IPS DF 4.7 (cell line): ENCODE data around the gene NF1.
"Not testable (repeated sequence)": the region's sequence is repeated elsewhere in the genome, so short reads cannot be mapped to it uniquely, and the experiment has no call there.

Experiments
- DNase-seq: peaks from one replicate; pipeline ENCODE4 v3.0.0-alpha.2; 2013; ENCODE audit warnings: low spot score; ENCODE audit errors: extremely low read depth

Gene NF1, protein sequence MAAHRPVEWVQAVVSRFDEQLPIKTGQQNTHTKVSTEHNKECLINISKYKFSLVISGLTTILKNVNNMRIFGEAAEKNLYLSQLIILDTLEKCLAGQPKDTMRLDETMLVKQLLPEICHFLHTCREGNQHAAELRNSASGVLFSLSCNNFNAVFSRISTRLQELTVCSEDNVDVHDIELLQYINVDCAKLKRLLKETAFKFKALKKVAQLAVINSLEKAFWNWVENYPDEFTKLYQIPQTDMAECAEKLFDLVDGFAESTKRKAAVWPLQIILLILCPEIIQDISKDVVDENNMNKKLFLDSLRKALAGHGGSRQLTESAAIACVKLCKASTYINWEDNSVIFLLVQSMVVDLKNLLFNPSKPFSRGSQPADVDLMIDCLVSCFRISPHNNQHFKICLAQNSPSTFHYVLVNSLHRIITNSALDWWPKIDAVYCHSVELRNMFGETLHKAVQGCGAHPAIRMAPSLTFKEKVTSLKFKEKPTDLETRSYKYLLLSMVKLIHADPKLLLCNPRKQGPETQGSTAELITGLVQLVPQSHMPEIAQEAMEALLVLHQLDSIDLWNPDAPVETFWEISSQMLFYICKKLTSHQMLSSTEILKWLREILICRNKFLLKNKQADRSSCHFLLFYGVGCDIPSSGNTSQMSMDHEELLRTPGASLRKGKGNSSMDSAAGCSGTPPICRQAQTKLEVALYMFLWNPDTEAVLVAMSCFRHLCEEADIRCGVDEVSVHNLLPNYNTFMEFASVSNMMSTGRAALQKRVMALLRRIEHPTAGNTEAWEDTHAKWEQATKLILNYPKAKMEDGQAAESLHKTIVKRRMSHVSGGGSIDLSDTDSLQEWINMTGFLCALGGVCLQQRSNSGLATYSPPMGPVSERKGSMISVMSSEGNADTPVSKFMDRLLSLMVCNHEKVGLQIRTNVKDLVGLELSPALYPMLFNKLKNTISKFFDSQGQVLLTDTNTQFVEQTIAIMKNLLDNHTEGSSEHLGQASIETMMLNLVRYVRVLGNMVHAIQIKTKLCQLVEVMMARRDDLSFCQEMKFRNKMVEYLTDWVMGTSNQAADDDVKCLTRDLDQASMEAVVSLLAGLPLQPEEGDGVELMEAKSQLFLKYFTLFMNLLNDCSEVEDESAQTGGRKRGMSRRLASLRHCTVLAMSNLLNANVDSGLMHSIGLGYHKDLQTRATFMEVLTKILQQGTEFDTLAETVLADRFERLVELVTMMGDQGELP (N-terminal part only)

DNA sequence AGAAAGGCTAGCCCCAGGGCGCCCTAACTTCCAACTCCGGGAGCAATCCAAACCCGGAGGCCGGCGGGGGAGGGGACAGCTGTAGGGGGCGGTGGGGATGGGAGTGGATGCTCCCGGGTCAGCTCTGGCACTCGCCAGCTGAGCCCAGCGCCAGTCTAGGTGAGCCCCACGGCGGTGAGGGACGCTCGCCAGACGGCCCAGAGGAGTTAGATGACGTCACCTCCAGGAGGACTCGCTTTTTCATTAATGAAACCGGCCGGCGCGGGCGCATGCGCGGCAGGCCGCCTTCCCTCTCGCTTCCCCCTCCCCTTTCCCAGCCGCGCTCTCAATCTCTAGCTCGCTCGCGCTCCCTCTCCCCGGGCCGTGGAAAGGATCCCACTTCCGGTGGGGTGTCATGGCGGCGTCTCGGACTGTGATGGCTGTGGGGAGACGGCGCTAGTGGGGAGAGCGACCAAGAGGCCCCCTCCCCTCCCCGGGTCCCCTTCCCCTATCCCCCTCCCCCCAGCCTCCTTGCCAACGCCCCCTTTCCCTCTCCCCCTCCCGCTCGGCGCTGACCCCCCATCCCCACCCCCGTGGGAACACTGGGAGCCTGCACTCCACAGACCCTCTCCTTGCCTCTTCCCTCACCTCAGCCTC is at the start of gene NF1:
Gene NF1 (plus strand): TSS at position 378 of the 636 bp plus-strand sequence. CDS start 333 bp downstream, outside the sequence.
- DNase-seq, result no peak

DNA sequence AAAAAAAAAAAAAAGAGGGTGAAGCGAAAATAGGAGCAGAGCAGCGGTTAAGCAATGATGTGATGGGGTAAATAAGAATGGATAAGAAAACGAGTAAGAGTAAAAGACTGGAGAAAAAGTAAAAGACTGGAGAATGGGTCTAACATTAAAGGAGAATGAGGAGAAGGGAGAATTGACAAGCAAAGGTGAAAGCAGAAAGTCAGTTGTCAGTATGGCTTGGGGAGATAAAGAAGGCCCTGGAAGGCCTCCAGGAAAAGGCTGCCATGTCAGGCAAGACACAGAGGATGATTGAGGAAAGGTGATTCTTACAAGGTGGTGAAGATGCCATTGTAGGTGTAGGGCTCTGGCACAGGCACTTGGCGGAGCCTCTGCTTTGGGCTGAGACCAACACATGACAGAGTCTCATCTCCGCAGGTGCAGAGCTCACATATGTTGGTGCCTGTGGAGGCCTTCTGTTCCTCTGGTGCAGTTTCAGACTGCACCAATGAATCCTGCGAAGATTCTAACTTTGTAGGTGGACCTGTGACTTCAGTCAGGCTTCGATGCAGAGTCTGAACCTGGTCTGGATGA is 47.8 kb upstream of the NF1 start:
- DNase-seq, result not testable (repeated sequence)

DNA sequence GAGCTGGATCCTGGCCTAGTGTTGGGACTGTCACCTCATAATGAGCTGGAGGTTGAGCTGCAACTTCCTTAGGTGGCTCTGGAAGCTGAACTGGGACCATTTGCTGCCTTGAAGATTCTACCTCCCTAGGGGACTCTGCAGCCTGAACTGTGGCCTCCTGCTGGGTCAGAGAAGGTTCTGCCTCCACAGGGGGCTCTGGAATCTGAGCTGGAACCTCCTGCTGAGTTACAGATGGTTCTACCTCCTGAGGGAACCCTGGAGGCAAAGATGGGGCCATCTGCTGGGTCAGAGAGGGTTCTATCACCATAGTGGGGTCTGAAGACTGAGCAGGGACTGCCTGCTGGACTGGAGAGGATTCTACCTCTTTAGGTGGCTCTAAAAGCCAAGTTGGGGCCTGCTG is 46.6 kb upstream of the NF1 start:
- no peak for DNase-seq

DNA sequence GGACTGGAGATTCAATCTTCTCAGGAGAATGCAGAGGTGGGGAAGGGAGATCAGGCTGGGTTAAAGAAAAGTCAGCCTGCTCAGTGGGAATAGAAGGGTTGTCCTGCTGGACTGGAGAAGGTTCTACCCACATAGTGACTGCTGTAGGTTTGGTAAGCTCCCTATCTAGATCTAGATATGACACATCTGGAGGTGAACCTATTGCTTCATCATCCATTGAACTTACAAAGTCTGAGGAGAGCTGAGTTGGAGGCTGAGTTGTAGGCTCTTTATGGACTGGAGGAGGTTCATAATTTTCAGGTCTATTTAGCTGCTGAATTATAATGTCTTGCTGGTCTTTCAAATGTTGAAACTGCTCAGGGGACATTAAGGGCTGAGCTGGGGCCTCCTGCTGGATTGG is 46.0 kb upstream of the NF1 start:
- no peak for DNase-seq

DNA sequence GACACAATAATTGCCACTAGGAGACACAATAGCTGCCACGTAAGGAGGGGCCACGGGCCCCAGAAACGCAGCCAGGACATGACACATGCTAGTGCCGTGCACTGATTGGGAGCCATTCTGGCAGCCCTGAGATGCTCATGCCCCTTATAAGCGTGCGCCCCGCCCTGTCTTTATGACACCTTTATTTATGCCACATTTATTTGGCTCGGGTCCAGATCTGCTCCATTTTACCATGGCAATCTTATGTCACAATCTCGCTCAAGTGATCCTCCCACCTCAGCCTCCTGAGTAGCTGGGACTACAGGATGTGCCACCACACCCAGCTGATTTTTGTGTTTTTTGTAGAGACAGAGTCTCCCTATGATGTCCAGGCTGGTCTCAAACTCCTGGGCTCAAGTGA is 43.8 kb upstream of the NF1 start:
- DNase-seq, result no peak

DNA sequence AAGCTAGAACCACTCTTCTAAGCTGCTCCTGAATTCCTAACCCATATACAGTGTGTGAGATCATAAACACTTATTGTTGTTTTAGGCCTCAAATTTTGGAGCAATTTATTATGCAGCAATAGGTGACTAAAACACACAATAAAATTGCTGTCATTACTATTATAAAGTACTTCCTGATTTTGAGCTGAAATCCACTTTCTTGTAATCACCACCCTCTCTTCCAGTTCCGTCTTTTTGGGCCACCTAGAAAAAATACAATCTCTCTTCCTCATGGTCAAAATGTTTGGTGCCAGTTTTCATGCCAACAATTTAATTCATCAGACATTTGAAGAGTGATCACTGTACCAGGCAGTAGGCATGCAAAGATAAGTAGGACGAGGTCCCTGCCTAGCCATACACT is 43.3 kb upstream of the NF1 start:
- DNase-seq, result no peak

DNA sequence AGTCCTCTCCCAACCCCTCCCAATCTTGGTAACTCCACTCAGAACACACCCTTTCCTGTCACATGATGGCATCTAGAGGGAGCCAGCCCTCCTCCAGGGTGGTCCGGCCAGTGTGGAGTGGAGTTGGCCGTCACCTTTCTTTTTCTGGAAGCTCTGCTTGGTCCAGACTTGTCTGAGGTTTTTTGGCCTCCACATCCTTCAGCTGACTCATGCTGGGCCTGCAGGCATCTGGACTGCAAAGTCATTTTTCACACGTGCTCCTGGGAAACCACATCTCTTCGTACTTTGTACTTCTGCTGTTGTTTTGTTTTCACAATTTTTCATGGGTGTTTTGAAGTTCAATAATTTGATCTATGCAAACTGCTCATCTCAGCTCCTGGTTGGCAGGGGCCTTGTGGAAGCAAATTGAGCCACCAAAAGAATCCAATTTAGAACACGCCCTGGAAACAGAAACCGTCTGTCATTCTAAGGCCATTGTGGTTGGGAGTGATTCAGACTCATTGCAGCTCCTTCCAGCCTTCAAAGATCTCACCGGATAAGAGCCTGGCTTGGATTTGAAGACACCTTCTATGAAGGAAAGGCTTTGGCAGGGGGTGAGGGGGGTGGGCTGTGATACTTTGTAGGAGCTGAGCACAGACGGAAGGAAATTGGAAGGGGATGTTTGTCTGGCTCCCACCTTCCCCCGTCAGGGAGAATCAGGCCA is 42.4 kb upstream of the NF1 start:
- no peak for DNase-seq

DNA sequence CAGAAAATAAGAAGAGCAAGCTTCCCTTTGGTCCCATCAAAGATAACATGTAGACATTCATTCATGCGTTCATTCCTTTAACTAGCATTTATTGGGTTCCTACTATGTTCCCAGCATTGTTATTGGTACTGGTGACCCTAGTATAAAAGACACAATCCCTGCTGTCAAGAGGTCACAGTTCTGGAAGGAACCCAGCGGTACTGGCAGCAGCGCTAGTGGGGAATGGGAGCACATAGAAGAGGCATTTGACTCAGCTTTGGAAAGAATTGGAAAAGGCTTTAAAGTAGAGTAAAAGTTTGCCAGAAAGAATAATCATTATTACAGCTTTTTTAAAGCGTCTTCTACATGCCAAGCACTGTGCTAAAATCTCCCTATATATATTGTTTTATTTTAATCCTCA is 41.7 kb upstream of the NF1 start:
- no peak for DNase-seq

DNA sequence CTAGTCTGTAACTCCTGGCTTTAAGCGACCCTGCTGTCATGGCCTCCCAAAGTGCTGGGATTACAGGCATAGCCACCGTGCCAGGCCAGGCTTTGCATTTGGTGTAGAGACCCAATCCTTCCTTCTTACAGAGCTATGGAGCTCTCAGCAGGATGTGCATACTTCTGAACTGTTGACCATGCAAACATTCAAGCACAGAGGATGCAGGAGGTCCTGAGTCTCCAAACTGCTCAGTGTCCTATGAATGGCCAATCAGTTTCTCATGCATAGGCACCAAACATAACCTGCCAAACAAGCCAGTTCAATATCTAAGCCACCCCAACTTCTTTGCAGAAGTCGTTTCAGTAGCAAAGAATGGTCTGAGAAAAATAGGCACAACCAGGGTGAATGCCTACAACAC is 40.0 kb upstream of the NF1 start:
- no peak for DNase-seq

DNA sequence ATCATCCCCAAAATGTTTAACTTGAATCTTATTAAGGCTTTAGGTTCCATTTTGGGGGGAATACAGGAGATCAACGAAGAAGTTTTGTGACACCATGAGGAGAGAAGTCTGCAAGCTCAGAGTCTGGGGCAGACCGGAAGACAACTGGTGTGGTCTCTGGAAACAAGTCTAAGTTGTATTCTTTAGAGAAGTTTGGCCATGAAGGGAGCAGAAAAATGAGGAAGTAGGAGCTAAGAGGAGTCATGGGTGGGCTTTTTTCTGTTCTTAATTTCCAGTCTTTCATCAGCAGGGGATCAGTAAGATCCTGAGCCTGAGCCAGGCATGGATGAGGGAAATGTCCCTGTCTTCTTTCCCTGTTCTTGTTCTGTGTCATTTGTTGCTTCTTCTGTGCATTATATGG is 35.8 kb upstream of the NF1 start:
- no peak for DNase-seq

DNA sequence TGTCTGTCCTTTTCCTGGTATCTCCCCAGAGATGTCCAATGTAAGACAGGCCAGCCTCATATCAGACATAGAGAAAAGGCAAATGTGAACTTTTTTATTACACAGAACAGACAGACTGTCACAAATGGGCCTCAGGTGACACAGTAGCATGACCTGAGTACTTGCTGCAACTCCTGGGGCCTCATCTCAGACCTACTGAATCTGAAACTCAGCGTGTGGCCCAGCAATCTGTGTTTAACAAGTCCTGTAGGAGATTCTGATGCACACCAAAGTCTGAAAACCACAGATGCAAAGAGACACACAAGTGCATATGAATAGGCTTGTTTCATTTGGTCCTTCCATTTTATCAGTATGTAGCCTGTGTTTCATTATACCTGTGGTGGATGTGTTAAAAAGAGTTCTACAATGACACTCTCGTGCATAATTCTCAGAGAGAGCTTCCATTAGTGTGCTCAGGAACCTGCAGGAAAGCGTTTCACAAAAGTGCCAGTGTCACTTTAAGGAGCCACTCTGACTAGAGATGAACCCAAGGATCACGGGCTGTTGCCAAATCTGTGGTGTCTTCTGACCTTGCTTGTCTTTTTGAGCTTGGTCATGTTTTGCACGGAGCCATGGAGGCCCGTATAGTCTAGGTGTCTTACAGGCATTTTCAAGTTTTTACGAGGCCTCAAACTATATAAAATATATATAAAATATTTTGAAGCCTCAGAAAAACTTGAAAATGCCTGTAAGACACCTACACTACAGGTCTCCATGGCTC is 33.8 kb upstream of the NF1 start:
- DNase-seq, result no peak

DNA sequence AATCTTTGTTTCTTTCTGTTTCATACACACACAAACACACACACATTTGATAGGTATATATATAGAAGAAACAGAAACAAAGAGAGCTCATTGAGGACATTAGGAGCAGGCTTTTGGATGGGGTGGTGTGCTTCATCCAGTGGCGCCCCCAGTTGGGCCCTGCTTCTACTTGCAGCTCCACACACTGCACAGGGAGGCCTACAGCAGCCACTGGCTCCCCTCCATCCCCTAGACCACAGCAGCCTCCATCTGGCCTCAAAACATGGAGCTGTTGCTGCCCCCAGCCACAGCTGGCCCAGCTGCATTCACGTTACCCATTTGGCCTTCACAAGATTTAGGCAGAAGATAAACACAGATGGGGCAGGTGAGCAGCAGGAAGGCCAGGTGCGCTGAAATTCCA is 33.1 kb upstream of the NF1 start:
- DNase-seq, result no peak

DNA sequence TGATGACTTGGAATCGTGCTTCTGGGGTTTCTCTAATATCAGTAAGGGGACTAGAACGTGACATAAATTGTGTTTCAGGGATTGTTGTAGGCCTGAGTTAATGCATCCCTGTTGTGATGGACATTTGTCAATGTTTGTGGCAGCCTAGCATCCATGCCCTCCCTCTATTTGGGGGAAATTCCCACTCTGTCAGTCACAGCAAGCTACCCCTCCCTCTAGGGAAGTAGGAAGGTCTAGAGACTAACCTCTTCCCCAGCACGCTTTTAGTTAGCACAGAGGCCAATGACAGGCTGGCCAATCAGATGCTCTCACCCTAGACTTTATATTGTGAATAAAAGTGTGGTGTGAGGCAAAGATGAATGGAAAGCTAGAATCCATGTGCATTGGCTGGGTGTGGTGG is 32.4 kb upstream of the NF1 start:
- no peak for DNase-seq

DNA sequence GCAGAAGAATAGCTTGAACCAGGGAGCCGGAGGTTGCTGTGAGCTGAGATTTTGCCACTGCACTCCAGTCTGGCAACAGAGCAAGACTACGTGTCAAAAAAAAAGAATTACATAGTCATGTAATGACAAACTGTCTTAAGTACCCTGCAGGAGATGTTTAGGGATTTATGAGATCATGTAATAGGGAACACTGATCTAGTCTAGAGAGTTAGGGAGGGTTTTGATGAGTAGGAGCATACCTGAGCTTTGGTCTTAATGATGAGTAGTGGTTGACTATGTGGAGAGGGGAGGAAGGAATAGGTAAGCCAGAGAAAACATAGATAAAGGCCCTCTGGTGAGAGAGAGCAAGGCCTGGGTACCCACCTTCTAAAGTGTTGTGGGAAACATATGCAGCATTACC is 30.1 kb upstream of the NF1 start:
- DNase-seq, result no peak

DNA sequence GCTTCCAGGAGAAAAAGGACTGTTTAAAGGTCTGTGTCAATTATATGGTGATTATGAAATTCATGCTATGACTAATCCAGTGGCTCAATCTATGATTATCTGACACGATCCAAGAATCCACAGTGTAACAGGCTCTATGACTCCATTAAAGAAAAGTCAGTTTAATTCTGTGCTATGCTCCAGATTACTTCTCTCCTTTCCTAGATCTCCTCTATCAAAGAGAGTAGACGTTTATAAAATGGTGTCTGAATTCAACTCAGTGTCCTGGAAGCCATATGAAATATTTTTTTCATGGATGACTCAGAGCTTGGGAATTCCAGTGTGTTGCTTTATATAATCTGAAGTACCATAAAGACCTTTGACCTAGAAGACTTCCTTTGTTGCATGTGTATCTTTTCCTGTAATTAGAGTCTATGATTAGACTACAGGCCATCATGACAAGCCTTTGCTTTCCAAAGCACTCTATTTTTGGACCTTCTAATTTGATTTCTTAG is 27.0 kb upstream of the NF1 start:
- DNase-seq, result no peak

DNA sequence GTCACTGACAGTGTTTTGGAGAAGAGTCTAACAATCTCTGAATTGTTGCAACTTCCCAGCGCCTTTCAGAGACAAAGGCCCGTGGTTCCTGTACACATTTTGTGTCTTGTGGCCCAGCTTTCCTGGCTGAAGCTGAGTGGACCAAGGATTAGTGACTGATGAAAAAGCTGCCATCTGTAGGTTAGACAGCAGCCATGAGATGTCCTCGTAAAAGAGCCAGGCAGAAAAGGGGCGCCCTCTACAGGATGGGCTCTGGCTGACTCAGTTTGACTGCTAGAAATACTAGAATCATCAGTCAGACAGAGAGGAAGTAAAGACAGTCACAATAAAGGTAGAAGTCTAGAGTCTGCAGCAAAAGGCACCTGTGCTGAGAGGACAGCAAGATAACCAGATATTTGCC is 26.5 kb upstream of the NF1 start:
- DNase-seq, result no peak

DNA sequence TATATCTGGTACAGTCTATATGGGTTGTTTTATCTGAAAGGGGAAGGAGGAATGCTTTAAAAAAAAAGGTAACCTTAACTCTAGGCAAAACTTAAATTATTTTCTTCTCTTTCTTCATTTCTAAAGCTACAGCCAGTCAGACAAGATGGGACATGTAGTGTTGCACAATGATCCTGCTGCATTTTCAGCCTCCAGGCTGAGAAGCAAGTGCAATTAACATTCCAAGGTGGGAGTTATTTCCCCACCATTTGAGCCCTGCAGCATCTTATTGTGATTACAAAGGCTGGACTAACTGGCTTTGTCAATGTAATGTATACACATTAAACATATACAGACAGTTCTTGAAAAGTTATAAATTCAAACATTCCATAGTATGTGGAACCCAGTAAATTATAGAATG is 22.6 kb upstream of the NF1 start:
- no peak for DNase-seq

DNA sequence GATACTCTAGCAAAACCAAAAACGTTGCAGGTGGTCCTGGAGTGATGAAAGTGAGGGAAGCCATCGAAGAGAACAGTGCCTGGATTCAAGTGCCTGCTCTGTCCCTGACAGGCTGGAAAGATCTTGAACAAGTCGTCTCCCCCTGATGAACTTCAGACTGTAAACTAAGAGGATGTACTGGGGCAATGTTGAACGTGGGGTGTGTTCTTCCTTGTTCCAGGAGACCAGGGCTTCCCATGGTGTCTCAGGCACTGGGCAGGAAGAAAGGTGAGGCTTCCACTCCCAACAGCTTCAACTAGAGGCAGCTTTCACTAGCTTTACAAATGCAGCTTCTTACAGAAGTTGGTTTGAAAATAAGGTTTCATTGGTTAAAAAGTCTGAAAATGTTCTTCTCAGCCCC is 21.4 kb upstream of the NF1 start:
- DNase-seq, result no peak

DNA sequence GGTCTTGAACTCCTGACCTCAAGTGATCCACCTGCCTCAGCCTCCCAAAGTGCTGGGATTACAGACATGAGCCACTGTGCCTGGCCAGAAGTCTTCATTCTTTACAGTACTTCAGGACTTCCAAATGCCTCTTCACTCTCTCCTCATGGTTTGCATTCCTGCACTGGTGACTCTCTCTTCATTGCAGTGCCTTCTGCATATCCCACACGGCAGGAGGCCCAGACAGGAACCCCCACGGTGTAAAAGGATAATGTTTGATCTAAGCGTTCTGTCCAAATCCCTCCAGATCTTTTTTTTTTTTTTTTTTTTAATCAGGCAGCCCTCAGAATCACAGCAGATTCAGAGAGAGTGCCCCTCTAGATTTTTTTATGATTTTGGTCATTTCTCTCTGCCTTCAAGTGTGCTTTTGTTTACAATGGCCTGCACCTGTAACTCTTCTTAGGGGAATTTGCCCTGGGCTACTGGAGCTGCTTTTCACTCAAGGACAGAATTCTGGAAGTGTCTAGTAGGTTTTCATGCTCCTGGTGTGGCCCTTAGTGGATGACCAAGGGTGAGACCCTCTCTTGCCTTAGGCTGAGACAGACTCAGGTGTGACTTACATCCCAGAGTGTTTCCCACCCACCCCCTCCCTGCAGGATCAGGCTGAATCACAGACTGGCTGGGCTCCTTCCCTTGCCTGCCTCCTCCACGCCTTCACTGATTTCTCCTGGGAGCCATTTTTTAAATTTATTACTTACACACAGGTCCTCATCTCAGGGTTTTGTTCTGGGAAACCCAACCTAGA is 19.8 kb upstream of the NF1 start:
- no peak for DNase-seq
